ENCODE data around the gene PLD5.
A peak's percentile ranks its signal among the peaks of the same experiment; 100 is the strongest.
"Not testable (repeated sequence)": the region's sequence is repeated elsewhere in the genome, so short reads cannot be mapped to it uniquely, and the experiment has no call there.

PLD5 gene

GRCh38 chr1:242416657-242417056 lies 107.8 kb downstream of the PLD5 start:
- DNase-seq: no peak

- DNase-seq: no peak
These were observed 111.6 kb downstream of the PLD5 start for GRCh38 chr1:242412921-242413320.

GRCh38 chr1:242411901-242412300 lies 112.6 kb downstream of the PLD5 start:
- no peak for DNase-seq

GRCh38 chr1:242405947-242406346 lies 118.5 kb downstream of the PLD5 start:
- peak; percentile 33 for DNase-seq

- DNase-seq: no peak
These were observed 120.2 kb downstream of the PLD5 start for GRCh38 chr1:242404296-242404695.

GRCh38 chr1:242402956-242403355 lies 121.5 kb downstream of the PLD5 start:
- peak; percentile 20 for DNase-seq

GRCh38 chr1:242401937-242402336 lies 122.6 kb downstream of the PLD5 start:
- DNase-seq: no peak

GRCh38 chr1:242398351-242398750 lies 126.1 kb downstream of the PLD5 start:
- no peak for DNase-seq

- no peak for DNase-seq
These were observed 132.6 kb downstream of the PLD5 start for GRCh38 chr1:242391896-242392295.

GRCh38 chr1:242376121-242376520 lies 148.4 kb downstream of the PLD5 start:
- DNase-seq: peak; percentile 62

- DNase-seq: not testable (repeated sequence)
These were observed 174.1 kb downstream of the PLD5 start for GRCh38 chr1:242350446-242350845.

GRCh38 chr1:242349636-242350035 lies 174.9 kb downstream of the PLD5 start:
- DNase-seq: no peak

- DNase-seq: peak; percentile 19
These were observed 193.6 kb downstream of the PLD5 start for GRCh38 chr1:242330865-242331264.

- DNase-seq: not testable (repeated sequence)
These were observed 197.1 kb downstream of the PLD5 start for GRCh38 chr1:242327381-242327780.

GRCh38 chr1:242321981-242322380 lies 202.5 kb downstream of the PLD5 start:
- not testable (repeated sequence) for DNase-seq

GRCh38 chr1:242318140-242318539 lies 206.4 kb downstream of the PLD5 start:
- peak; percentile 25 for DNase-seq

- DNase-seq: not testable (repeated sequence)
These were observed 209.6 kb downstream of the PLD5 start for GRCh38 chr1:242314865-242315264.

- DNase-seq: not testable (repeated sequence)
These were observed 210.3 kb downstream of the PLD5 start for GRCh38 chr1:242314085-242314649.

- DNase-seq: not testable (repeated sequence)
These were observed 215.8 kb downstream of the PLD5 start for GRCh38 chr1:242308681-242309080.

- not testable (repeated sequence) for DNase-seq
These were observed 230.7 kb downstream of the PLD5 start for GRCh38 chr1:242293781-242294180.

GRCh38 chr1:242288067-242288466 lies 236.4 kb downstream of the PLD5 start:
- DNase-seq: not testable (repeated sequence)

- not testable (repeated sequence) for DNase-seq
These were observed 241.6 kb downstream of the PLD5 start for GRCh38 chr1:242282758-242283485.

GRCh38 chr1:242278406-242278805 lies 246.1 kb downstream of the PLD5 start:
- peak; percentile 56 for DNase-seq

GRCh38 chr1:242276769-242277168 lies 247.7 kb downstream of the PLD5 start:
- peak; percentile 46 for DNase-seq

- not testable (repeated sequence) for DNase-seq
These were observed 257.5 kb downstream of the PLD5 start for GRCh38 chr1:242267004-242267403.

Measured in NCI-H69 (cell line).